Measurements from ENCODE around the gene ZNF526. TPM values are rescaled to one million over a fixed set of nuclear protein-coding genes. Genes with fewer than 3 reads are reported as not detected.

Gene ZNF526
- total RNA-seq, 1 experiment from 2014 or later = 13.1 TPM

- H3K4me3 ChIP-seq (replicated peaks in 1 of 2; ENCODE audit: low read depth in 1 of 2, low read length in 2 of 2) = peak overlapping the region; percentile 41 to 74
- peak overlapping the region; percentile 72 for H3K27ac ChIP-seq (ENCODE audit: low read depth, low read length)
- DNase-seq (ENCODE audit: low read depth, low spot score) = no peak
- H3K79me2 ChIP-seq (ENCODE audit: insufficient read depth, low read length) = peaks cover 16% of the 10 kb centered on the region
- ChIA-PET CTCF (interaction anchor here (1.2 kb wide), 1 partner anchor 23 kb away, joined by 3 read pairs; no protein-coding TSS in a partner anchor), RAD21 (ENCODE audit: low non-redundant PET in 1 of 2, low total read pairs in 2 of 2, uncharacterized antibody in 2 of 2, unreplicated experiment in 2 of 2) (no interaction called here), POLR2A (no interaction called here)
- intact Hi-C loops (cut with micrococcal nuclease) = loop anchor here (1.0 kb wide), 1 partner anchor 9 kb away; no protein-coding TSS in a partner anchor
- TF ChIP-seq, protein P1, sequence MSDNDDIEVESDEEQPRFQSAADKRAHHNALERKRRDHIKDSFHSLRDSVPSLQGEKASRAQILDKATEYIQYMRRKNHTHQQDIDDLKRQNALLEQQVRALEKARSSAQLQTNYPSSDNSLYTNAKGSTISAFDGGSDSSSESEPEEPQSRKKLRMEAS (IDR thresholded peaks at IDR 0.05) = no peak
- no peak for TF ChIP-seq RAD21 (IDR thresholded peaks at IDR 0.05; ENCODE audit: low read depth)
- TF ChIP-seq CEBPB (IDR thresholded peaks at IDR 0.05; ENCODE audit: low read depth) = no peak
- no peak for TF ChIP-seq ELF1 (IDR thresholded peaks at IDR 0.05; ENCODE audit: borderline replicate concordance, low read depth)
- TF ChIP-seq POLR2AphosphoS5 (IDR thresholded peaks at IDR 0.05; ENCODE audit: low read depth, low read length) = no peak
- no peak for TF ChIP-seq SRF (IDR thresholded peaks at IDR 0.05; ENCODE audit: low read depth)
- no peak for TF ChIP-seq EGR1 (IDR thresholded peaks at IDR 0.05; ENCODE audit: low read depth)
- no peak for TF ChIP-seq POLR2A (IDR thresholded peaks at IDR 0.05; ENCODE audit: borderline replicate concordance, extremely low read depth, insufficient read depth, insufficient read length)
- TF ChIP-seq CBX3 (IDR thresholded peaks at IDR 0.05; ENCODE audit: low read depth) = no peak
- no peak for TF ChIP-seq FOSL1 (IDR thresholded peaks at IDR 0.05; ENCODE audit: low read depth)
- peaks cover 23 to 32% of the 10 kb centered on the region in 2 experiments for H3K4me1 ChIP-seq (ENCODE audit: control insufficient read depth in 1 of 2, insufficient read depth in 2 of 2, low read length in 2 of 2)
- H2AFZ ChIP-seq (ENCODE audit: low read depth, low read length, poor library complexity, severe bottlenecking) = peak overlapping the region; percentile 64
- no peaks in the 10 kb centered on the region for H3K9me3 ChIP-seq (ENCODE audit: control insufficient read depth in 1 of 2, insufficient read depth in 1 of 2, low read depth in 1 of 2, low read length in 2 of 2)
- H3K27me3 ChIP-seq (ENCODE audit: insufficient read depth, low read length) = no peaks in the 10 kb centered on the region
- peak overlapping the region; percentile 93 for H3K4me2 ChIP-seq (ENCODE audit: low read length)
- no peaks in the 10 kb centered on the region for H3K36me3 ChIP-seq (ENCODE audit: control insufficient read depth in 1 of 2, insufficient read depth in 2 of 2, low read length in 2 of 2)
- H4K20me1 ChIP-seq (ENCODE audit: insufficient read depth) = no peaks in the 10 kb centered on the region
- H3K9me2 ChIP-seq (ENCODE audit: insufficient read depth) = no peaks in the 10 kb centered on the region
- peak overlapping the region; percentile 74 for H3K9ac ChIP-seq (ENCODE audit: low read length)
- no peak for ATAC-seq
- BruUV-seq (replicated peaks) = TSS peak; percentile 96
These were observed 47.6 kb downstream of the ZNF526 start for GRCh38 chr19:42267644-42268141.

DNA sequence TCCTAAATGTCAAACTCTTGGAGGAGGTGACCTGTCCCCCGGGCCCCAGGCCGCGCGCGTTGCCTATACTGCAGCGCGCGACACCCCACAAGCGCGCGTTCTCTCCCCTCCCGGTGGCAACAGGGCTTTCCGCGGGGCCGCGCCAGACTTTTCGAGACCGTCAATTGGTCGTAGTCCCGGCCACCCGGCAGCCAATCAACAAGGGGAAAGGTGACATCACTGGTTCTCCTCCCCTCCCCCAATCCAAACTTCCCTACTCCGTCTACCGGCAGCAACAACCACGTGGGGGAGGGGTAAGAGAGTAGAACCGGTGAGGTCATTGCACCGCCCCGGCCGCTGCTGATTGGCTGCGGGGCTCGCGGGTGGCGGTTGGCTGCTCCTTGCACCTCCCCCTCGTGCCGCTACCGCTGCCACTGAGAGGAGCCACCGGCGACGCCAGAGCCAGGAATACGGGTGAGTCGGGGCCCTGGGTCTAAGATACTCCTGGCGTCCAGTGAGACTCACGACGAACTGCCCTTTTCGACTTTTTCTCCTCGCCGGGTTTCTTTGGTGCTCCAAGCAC lies 48.1 kb downstream of the ZNF526 start:
- Histone ChIP-seq H2AFZ (ENCODE audit: low read depth, low read length, poor library complexity, severe bottlenecking) (peak overlapping the region; percentile 64), H3K27me3 (ENCODE audit: insufficient read depth, low read length) (no peaks in the 10 kb centered on the region), H3K4me3 (replicated peaks in 1 of 2; ENCODE audit: low read depth in 1 of 2, low read length in 2 of 2) (peak overlapping the region; percentile 74 to 80), H3K79me2 (ENCODE audit: insufficient read depth, low read length) (peaks cover 16% of the 10 kb centered on the region), H3K27ac (ENCODE audit: low read depth, low read length) (peak overlapping the region; percentile 72), H3K4me2 (ENCODE audit: low read length) (peak overlapping the region; percentile 93), H3K9ac (ENCODE audit: low read length) (peak overlapping the region; percentile 74), H3K4me1 (ENCODE audit: control insufficient read depth in 1 of 2, insufficient read depth in 2 of 2, low read length in 2 of 2) (peaks cover 23 to 32% of the 10 kb centered on the region in 2 experiments), H3K9me3 (ENCODE audit: control insufficient read depth in 1 of 2, insufficient read depth in 1 of 2, low read depth in 1 of 2, low read length in 2 of 2) (no peaks in the 10 kb centered on the region), H3K9me2 (ENCODE audit: insufficient read depth) (no peaks in the 10 kb centered on the region), H3K36me3 (ENCODE audit: control insufficient read depth in 1 of 2, insufficient read depth in 2 of 2, low read length in 2 of 2) (no peaks in the 10 kb centered on the region), H4K20me1 (ENCODE audit: insufficient read depth) (no peaks in the 10 kb centered on the region)
- POLR2A ChIA-PET = no interaction called here
- RAD21 ChIA-PET (ENCODE audit: low non-redundant PET in 1 of 2, low total read pairs in 2 of 2, uncharacterized antibody in 2 of 2, unreplicated experiment in 2 of 2) = no interaction called here
- intact Hi-C loops (cut with micrococcal nuclease) = loop anchor here (1.0 kb wide), 1 partner anchor 10 kb away; no protein-coding TSS in a partner anchor
- DNase-seq (ENCODE audit: low read depth, low spot score) = peak; percentile 98
- CTCF ChIA-PET = no interaction called here
- TF ChIP-seq POLR2A (IDR thresholded peaks at IDR 0.05; ENCODE audit: borderline replicate concordance, extremely low read depth, insufficient read depth, insufficient read length) (no peak), POLR2AphosphoS5 (IDR thresholded peaks at IDR 0.05; ENCODE audit: low read depth, low read length) (peak; percentile 66), ZBTB33 (IDR thresholded peaks at IDR 0.05; ENCODE audit: extremely low read depth, insufficient replicate concordance, low read length) (peak; percentile 31), SRF (IDR thresholded peaks at IDR 0.05; ENCODE audit: low read depth) (no peak)
- TF ChIP-seq, protein P1 (IDR thresholded peaks at IDR 0.05) = no peak
- ATAC-seq = peak; percentile 77
- BruUV-seq (replicated peaks) = no TSS peak
